GM15510 (cell line): ENCODE data around the gene LYZL1.

Experiments used
- POLR2A ChIP-seq: IDR thresholded peaks from 3 replicates; pipeline ENCODE4 v1.6.1; 2011; ENCODE audit warnings: borderline replicate concordance; ENCODE audit not compliant: insufficient read length; ENCODE audit errors: extremely low read depth

The LYZL1 gene

GRCh38 chr10:29279779-29280487, 8.9 kb upstream of the LYZL1 start:
- TF ChIP-seq POLR2A: no peak

- TF ChIP-seq POLR2A: no peak
Observed at GRCh38 chr10:29280488-29280840, 8.4 kb upstream of the LYZL1 start.

GRCh38 chr10:29285624-29286051, 3.2 kb upstream of the LYZL1 start:
- no peak for TF ChIP-seq POLR2A

- no peak for TF ChIP-seq POLR2A
Observed at GRCh38 chr10:29287635-29288034, 1.2 kb upstream of the LYZL1 start.

GRCh38 chr10:29295813-29296212, 6.9 kb downstream of the LYZL1 start:
- no peak for TF ChIP-seq POLR2A

GRCh38 chr10:29297678-29298077, 8.8 kb downstream of the LYZL1 start:
- TF ChIP-seq POLR2A: no peak

- TF ChIP-seq POLR2A: no peak
Observed at GRCh38 chr10:29301359-29301910, 12.6 kb downstream of the LYZL1 start.

- TF ChIP-seq POLR2A: no peak
Observed at GRCh38 chr10:29302499-29302898, 13.6 kb downstream of the LYZL1 start.

GRCh38 chr10:29304264-29304994, 15.6 kb downstream of the LYZL1 start:
- TF ChIP-seq POLR2A: no peak

- TF ChIP-seq POLR2A: no peak
Observed at GRCh38 chr10:29304995-29305335, 16.1 kb downstream of the LYZL1 start.

- no peak for TF ChIP-seq POLR2A
Observed at GRCh38 chr10:29306688-29307087, 17.8 kb downstream of the LYZL1 start.

GRCh38 chr10:29309465-29309864, 20.6 kb downstream of the LYZL1 start:
- no peak for TF ChIP-seq POLR2A

- no peak for TF ChIP-seq POLR2A
Observed at GRCh38 chr10:29313071-29313470, 24.2 kb downstream of the LYZL1 start.

- TF ChIP-seq POLR2A: no peak
Observed at GRCh38 chr10:29314726-29315125, 25.9 kb downstream of the LYZL1 start.

- TF ChIP-seq POLR2A: no peak
Observed at GRCh38 chr10:29315814-29316213, 26.9 kb downstream of the LYZL1 start.
